Activated CD4-positive, alpha-beta T cell treated with anti-CD3 and anti-CD28 coated beads, Interleukin-2, Interleukin-4, amounts not matched to agents 100 ng/mL and 50 ng/mL, durations not matched to agents 16 hours and 8 hours (primary cell): ENCODE results near the gene ZNF674.
"Not testable (repeated sequence)": the region's sequence is repeated elsewhere in the genome, so short reads cannot be mapped to it uniquely, and the experiment has no call there.

Experiments used
- DNase-seq: peaks from one replicate; pipeline ENCODE4 v3.0.0-alpha.2; 2020; ENCODE audit warnings: low spot score

Gene ZNF674

DNA sequence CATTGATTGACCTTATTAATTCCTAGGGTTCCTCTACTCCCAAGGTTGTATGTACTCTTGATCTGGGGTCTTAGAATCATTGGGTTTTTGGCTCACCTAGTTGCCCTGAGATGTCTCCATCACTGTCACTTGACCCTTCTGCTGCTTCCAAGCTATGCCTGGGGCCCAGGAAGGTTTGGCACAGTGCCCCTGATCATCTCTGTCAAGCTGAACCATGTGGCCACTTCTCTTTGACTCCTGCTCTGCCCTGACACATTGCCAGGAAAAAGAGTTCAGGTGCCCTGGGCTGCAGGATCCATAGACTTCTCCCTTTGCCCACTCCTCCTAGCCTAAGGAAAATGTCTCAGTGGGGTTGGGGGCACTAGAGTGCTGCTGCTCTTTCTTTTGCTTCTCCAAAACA, 24.4 kb upstream of the ZNF674 start:
- no peak for DNase-seq

- no peak for DNase-seq
Observed at GRCh38 chrX:46567388-46567787, 22.2 kb upstream of the ZNF674 start.

DNA sequence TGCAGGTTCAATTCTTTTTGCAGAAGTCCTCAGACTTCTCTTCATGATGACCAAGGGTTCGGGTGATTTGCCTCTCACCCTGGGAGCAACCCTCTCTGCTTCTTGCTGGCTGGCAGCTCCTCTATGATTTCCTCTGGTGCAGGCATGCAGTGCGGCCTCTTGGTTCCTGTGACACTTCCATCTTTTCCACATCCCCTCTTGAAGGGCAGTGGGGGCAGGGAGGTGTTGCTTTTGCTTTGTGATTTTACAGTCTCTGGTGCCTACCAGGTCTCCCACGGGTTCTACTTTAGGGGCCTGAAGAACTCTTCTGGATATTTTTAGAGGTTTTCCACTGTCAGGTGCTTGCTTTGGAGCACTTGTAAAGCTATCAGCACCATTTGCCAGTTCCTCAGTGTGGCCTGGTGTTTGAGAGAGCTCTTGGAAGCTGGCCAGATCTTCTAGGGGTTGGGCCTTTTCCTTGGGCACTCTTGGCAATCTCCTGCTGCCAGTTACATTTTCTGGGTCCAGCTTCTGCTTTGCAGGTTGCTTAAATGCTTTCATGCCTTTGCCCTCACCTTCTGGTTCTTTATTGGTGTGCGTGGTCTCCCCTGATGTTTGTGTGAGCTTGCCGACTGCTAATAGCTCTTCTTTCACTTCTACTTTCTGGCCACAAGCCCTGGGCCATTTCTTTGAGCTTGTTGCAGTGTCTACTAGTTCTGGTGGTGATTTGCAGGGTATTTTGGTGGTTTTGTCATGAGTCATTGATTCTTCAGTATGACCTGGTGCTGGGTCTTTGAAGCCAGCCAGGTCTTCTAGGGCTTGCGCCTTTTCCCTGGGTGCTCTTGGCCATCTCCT, 16.8 kb upstream of the ZNF674 start:
- DNase-seq: peak; percentile 55

GRCh38 chrX:46559062-46559461, 13.8 kb upstream of the ZNF674 start:
- DNase-seq: no peak

GRCh38 chrX:46554942-46555341, 9.7 kb upstream of the ZNF674 start:
- no peak for DNase-seq

DNA sequence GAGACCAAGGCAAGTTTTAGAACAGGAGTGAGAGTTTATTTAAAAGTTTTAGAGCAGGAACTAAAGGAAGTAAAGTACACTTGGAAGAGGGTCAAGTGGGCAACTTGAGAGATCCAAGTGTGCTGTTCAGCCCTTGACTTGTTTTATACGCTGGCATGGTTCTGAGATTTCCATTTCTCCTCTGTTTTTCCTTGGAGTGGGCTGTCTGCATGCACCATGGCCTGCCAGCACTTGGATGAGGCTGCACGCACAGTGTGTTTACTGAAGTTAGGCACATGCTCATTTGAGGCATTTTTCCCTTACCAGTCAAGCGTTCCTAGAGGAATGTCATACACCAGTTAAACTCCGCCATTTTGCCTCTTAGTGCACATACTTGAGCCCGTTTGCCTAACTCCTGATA, 8.7 kb upstream of the ZNF674 start:
- no peak for DNase-seq

- DNase-seq: no peak
Observed at GRCh38 chrX:46551494-46552128, 6.4 kb upstream of the ZNF674 start.

DNA sequence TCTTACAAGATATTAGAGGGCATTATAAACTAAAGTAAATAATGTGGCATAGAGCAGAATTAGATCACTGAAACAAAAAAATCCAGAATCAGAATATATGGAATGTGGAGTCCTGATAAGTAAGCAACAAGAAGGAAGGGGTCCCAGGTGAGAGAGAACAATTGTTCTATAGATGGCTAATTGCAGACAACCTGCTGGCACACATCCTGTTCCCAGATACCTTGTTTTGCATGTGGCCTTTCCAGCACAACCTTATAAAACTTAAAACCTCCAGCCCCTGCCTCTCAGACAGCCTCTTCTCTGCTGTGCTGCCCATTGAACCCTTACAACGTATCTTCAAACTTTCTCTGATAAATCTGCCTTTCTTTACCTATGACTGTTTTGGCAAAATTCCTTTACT, 4.7 kb upstream of the ZNF674 start:
- no peak for DNase-seq

- no peak for DNase-seq
Observed at GRCh38 chrX:46547857-46548256, 2.6 kb upstream of the ZNF674 start.

DNA sequence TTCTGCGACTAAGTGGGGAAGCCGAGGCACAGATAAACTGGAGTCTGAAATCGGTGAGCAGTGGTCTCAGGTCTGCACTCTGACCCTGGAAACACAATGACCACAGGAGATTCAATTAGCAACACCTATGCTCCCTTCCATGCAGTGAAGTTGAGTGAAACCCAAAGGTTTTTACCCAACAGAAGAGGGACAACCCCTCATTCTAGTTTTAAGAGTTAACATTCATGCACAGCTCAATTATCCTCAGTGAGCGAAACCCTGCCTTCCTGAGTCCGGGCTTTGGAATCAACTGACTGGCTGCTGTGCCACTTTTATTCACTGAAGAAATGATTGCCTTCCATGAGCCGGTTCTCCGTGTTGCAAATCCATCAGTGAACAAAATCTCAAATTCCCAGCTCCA, 694 bp downstream of the ZNF674 start:
- not testable (repeated sequence) for DNase-seq

DNA sequence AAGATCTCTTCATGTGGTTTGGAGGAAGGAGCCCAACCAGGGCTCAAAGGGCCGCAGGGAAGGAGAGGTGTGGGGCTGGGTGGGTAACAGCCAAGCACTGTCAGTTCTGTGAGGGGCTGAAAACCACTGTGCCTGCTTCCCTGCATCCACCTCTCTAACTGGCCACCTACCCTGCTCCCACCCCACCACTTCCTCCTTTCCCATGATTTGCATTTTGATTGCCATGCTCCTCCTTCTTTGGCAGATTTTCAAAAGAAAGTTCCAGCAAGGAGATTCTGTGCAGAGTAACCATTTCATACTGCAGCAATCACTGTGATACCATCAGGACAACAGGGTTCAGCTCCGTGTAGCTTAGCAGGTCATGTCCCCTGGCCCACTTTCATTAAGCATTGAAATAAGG, 1.8 kb downstream of the ZNF674 start:
- DNase-seq: no peak

DNA sequence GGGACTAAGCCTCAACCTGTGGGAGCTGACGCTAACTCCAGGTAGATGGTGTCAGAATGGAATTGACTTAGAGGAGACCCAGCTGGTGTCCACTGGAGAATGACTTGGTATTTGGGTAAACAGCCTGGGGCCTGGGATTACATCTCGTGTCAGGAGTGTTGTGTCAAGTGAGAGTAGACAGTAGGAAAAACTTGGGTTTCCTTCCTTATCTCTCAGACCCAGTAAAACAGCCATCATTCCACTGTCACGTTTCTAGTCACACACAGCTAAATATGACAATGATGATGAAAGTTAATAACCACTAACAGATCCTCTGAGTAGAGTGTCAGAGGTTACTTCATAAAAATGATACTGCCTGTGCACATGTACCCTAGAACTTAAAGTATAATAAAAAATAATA, 13.8 kb downstream of the ZNF674 start:
- no peak for DNase-seq

GRCh38 chrX:46530404-46530908, 14.8 kb downstream of the ZNF674 start:
- not testable (repeated sequence) for DNase-seq

DNA sequence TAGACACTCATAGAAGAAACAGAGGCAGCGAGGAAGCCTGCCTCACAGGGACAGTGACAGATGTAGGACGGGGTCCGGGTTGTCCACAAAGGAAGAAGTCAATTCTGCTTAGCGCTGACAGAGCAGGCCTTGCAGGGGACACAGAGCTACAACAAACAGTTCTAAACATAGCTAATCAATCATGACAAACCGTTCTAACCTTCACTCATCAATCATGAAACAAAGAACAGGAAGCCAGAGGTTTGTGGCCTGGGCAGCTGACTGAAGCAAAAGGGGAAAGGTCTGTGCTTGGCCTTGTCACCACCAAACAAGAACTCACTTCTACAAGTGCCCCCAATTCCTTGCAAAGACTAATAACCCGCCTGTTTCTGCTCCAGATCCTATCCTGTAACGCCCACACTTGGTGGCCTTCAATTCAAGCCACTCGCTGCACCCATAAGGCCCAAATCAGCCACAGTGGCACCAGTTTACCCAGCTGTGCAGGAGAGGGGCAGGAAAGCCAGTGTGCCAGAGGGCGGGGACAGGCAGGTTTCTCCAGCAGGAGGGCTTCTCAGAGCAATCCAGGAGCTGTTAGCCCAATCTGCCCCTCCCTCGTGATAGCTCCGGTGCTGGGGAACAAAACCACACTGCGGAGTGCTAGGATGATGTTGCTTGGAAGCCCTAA, 15.3 kb downstream of the ZNF674 start:
- not testable (repeated sequence) for DNase-seq

DNA sequence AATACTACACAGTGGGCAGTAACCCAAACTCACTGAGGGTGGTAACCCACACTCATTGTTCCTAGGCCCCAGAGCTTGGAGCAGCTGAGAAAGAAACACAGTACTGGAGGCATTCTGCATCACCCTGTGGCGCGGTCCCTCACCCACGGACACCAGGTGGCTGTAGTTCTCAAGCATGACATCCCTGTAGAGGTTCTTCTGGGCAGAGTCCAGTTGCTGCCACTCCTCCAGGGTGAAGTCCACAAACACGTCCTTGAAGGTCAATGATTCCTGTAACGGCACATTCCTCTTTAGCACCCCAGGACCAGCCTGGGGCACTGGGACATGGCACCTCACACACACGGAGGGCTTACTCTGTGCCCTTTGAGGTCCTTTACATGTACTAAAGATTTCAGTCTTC, 16.6 kb downstream of the ZNF674 start:
- not testable (repeated sequence) for DNase-seq

- DNase-seq: no peak
Observed at GRCh38 chrX:46506076-46506475, 39.1 kb downstream of the ZNF674 start.

GRCh38 chrX:46502848-46503247, 42.4 kb downstream of the ZNF674 start:
- DNase-seq: no peak

DNA sequence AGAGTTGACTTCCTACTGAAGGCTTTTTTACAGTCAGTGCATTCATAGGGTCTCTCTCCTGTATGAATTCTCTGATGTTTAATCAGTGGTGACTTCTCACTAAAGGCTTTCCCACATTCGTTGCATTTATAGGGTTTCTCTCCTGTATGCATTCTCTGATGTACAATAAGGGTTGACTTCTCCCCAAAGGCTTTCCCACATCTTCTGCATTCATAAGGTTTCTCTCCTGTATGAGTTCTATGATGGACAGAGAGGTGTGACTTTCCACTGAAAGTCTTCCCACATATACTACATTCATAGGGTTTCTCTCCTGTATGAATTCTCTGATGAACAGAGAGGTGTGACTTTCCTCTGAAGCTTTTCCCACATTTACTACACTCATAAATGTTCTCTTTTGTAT, 45.2 kb downstream of the ZNF674 start:
- no peak for DNase-seq

DNA sequence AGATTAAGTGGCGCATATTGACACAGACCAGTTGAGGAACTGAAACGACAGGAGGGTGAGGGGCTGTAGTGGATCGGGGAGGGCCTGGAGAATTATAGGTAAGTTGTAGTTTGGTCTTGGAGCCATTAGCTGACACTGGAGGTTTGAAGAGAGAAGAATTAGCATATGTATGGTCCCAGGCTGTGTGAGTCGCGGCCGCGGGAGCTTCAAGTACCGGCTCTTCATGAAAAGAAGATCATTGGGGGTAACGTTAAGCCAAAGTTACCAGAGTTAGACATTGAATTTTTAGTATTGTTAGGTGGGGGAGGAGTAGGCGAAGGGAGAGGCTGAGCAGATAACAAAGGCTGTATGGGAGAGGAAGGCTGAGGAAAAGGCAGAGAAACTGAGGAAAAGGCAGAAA, 56.5 kb downstream of the ZNF674 start:
- DNase-seq: no peak

DNA sequence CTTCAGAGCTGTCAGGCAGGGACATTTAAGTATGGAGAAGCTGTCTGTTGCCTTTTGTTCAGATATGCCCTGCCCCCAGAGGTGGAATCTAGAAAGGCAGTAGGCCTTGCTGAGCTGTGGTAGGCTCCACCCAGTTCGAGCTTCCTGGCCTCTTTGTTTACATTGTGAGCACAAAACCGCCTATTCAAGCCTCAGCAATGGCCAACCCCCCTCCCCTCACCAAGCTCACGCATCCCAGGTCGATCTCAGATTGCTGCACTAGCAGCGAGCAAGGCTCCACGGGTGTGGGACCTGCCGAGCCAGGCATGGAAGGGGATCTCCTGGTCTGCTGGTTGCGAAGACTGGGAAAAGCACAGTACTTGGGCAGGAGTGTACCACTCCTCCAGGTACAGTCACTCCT, 59.3 kb downstream of the ZNF674 start:
- no peak for DNase-seq

DNA sequence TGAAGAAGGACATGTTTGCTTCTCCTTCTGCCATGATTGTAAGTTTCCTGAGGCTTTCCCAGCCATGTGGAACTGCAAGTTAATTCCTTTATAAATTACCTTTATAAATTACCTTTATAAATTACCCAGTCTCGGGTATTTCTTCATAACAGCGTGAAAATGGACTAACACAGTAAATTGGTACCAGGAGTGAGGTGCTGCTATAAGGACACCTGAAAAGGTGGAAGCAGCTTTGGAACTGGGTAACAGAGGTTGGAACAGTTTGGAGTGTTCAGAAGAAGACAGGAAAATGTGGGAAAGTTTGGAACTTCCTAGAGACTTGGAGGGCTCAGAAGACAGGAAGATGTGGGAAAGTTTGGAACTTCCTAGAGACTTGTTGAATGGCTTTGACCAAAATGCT, 66.6 kb downstream of the ZNF674 start:
- DNase-seq: not testable (repeated sequence)

- DNase-seq: no peak
Observed at GRCh38 chrX:46477435-46477834, 67.8 kb downstream of the ZNF674 start.

DNA sequence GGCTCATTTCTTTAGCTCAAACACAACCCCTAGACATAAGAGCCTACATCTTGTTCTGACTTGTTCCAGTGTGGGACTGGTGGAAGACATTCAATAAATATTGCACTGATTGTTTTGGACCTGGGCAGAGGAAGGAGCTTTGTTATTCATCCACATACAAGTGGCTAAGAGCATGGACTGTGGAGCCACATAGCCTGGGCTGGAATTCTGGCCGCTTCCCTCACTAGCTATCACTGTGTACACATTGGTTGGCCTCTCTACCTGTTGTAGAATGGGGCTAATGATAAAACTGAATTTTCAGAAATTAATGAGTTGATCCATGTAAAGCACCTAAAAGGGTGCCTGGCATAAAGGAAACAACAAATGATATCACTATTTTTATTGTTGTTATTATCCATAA, 80.0 kb downstream of the ZNF674 start:
- DNase-seq: no peak
